Measurements from ENCODE around the gene CRACDL. TPM values are rescaled to one million over a fixed set of nuclear protein-coding genes. Genes with fewer than 3 reads are reported as not detected.

The CRACDL gene
- total and polyA plus RNA-seq, 7 donors, result 0.36 to 8.8 (median 1.5) TPM

- Histone ChIP-seq H3K27me3 (no peaks in the 10 kb centered on the region), H3K36me3 (no peaks in the 10 kb centered on the region), H3K27ac (no peak overlapping the region), H3K9me3 (peaks cover 0 to 10% (median under 1%) of the 10 kb centered on the region in 4 donors), H3K4me3 (no peak overlapping the region), H3K4me1 (no peaks in the 10 kb centered on the region)
- no peak for DNase-seq
- TF ChIP-seq POLR2A (IDR thresholded peaks at IDR 0.05) (no peak), POLR2AphosphoS5 (IDR thresholded peaks at IDR 0.05) (no peak), EP300 (IDR thresholded peaks at IDR 0.05) (no peak), CTCF (IDR thresholded peaks at IDR 0.05) (no peak)
- WGBS, 2 donors, result 75 to 85% methylated on average over 1 of the region's 1 CpG
- intact Hi-C loops (cut with DNase I), result no loop called here
These were observed 79.0 kb downstream of the CRACDL start for GRCh38 chr2:98857001-98857400.

GRCh38 chr2:98854682-98855081 is 81.3 kb downstream of the CRACDL start:
- H3K4me3 ChIP-seq, result no peak overlapping the region
- H3K9me3 ChIP-seq, result peaks cover 0 to 4% (median under 1%) of the 10 kb centered on the region in 4 donors
- WGBS, 2 donors, result 92 to 93% methylated on average over 5 of the region's 5 CpGs
- no peak for TF ChIP-seq POLR2AphosphoS5 (IDR thresholded peaks at IDR 0.05)
- TF ChIP-seq POLR2A (IDR thresholded peaks at IDR 0.05), result no peak
- no peak for TF ChIP-seq CTCF (IDR thresholded peaks at IDR 0.05)
- no peak for TF ChIP-seq EP300 (IDR thresholded peaks at IDR 0.05)
- no peaks in the 10 kb centered on the region for H3K4me1 ChIP-seq
- no peak for DNase-seq
- no peaks in the 10 kb centered on the region for H3K27me3 ChIP-seq
- intact Hi-C loops (cut with DNase I), result no loop called here
- H3K27ac ChIP-seq, result no peak overlapping the region
- no peaks in the 10 kb centered on the region for H3K36me3 ChIP-seq

GRCh38 chr2:98852932-98853331 is 83.1 kb downstream of the CRACDL start:
- H3K27ac ChIP-seq, result no peak overlapping the region
- H3K27me3 ChIP-seq, result no peaks in the 10 kb centered on the region
- DNase-seq, result no peak
- WGBS, 2 donors, result 78 to 87% methylated on average over 2 of the region's 2 CpGs
- H3K4me1 ChIP-seq, result no peaks in the 10 kb centered on the region
- no peaks in the 10 kb centered on the region for H3K36me3 ChIP-seq
- H3K9me3 ChIP-seq, result peaks cover 0 to under 1% (median 0%) of the 10 kb centered on the region in 4 donors
- TF ChIP-seq POLR2A (IDR thresholded peaks at IDR 0.05), result no peak
- no peak for TF ChIP-seq POLR2AphosphoS5 (IDR thresholded peaks at IDR 0.05)
- no peak for TF ChIP-seq EP300 (IDR thresholded peaks at IDR 0.05)
- TF ChIP-seq CTCF (IDR thresholded peaks at IDR 0.05), result no peak
- intact Hi-C loops (cut with DNase I), result no loop called here
- no peak overlapping the region for H3K4me3 ChIP-seq

- Histone ChIP-seq H3K4me3 (no peak overlapping the region), H3K36me3 (no peaks in the 10 kb centered on the region), H3K27ac (no peak overlapping the region), H3K27me3 (no peaks in the 10 kb centered on the region), H3K9me3 (no peaks in the 10 kb centered on the region), H3K4me1 (no peaks in the 10 kb centered on the region)
- TF ChIP-seq CTCF (IDR thresholded peaks at IDR 0.05) (no peak), POLR2AphosphoS5 (IDR thresholded peaks at IDR 0.05) (no peak), POLR2A (IDR thresholded peaks at IDR 0.05) (no peak), EP300 (IDR thresholded peaks at IDR 0.05) (no peak)
- WGBS, 2 donors, result 87 to 94% methylated on average over 10 of the region's 10 CpGs
- intact Hi-C loops (cut with DNase I), result no loop called here
- no peak for DNase-seq
These were observed 86.0 kb downstream of the CRACDL start for GRCh38 chr2:98850074-98850473.

GRCh38 chr2:98849113-98849512 is 86.9 kb downstream of the CRACDL start:
- WGBS, 2 donors, result 94 to 95% methylated on average over 5 of the region's 5 CpGs
- H3K4me3 ChIP-seq, result no peak overlapping the region

More at GRCh38 chr2:98849113-98849512, 86.9 kb downstream of the CRACDL start:
- intact Hi-C loops (cut with DNase I), result no loop called here
- Histone ChIP-seq H3K9me3 (no peaks in the 10 kb centered on the region), H3K27ac (no peak overlapping the region), H3K4me1 (peaks cover 0 to 4% (median 0%) of the 10 kb centered on the region in 4 donors), H3K36me3 (no peaks in the 10 kb centered on the region), H3K27me3 (no peaks in the 10 kb centered on the region)
- no peak for DNase-seq
- TF ChIP-seq POLR2A (IDR thresholded peaks at IDR 0.05), result no peak
- no peak for TF ChIP-seq EP300 (IDR thresholded peaks at IDR 0.05)
- TF ChIP-seq CTCF (IDR thresholded peaks at IDR 0.05), result no peak
- no peak for TF ChIP-seq POLR2AphosphoS5 (IDR thresholded peaks at IDR 0.05)
